NCI-H526 (cell line): ENCODE data around the gene LSM14B.
"Not testable (repeated sequence)": the region's sequence is repeated elsewhere in the genome, so short reads cannot be mapped to it uniquely, and the experiment has no call there.

ENCODE experiments used
- DNase-seq, 2 experiments: peaks; one replicate each; lab custom pipeline; 2025; lab: John Stamatoyannopoulos, UW

The LSM14B gene

GRCh38 chr20:62112368-62112767, 9.9 kb upstream of the LSM14B start:
- no peak for DNase-seq

GRCh38 chr20:62114894-62115293, 7.4 kb upstream of the LSM14B start:
- DNase-seq = no peak

- DNase-seq = not testable (repeated sequence)
These were observed 6.4 kb upstream of the LSM14B start for GRCh38 chr20:62115800-62116407.

- DNase-seq = no peak
These were observed 5.5 kb upstream of the LSM14B start for GRCh38 chr20:62116558-62117361.

- no peak for DNase-seq
These were observed 5.0 kb upstream of the LSM14B start for GRCh38 chr20:62117362-62117646.

- DNase-seq = no peak
These were observed 4.6 kb upstream of the LSM14B start for GRCh38 chr20:62117658-62118057.

- no peak for DNase-seq
These were observed 3.9 kb upstream of the LSM14B start for GRCh38 chr20:62118113-62119043.

GRCh38 chr20:62119115-62119514, 3.2 kb upstream of the LSM14B start:
- no peak for DNase-seq

GRCh38 chr20:62119591-62120364, 2.5 kb upstream of the LSM14B start:
- no peak for DNase-seq

GRCh38 chr20:62120365-62120762, 1.9 kb upstream of the LSM14B start:
- no peak for DNase-seq

GRCh38 chr20:62120990-62121775, 1.1 kb upstream of the LSM14B start:
- DNase-seq = no peak

GRCh38 chr20:62122654-62123449, 577 bp downstream of the LSM14B start:
- peak; percentile 43 to 78 for DNase-seq

- no peak for DNase-seq
These were observed 1.3 kb downstream of the LSM14B start for GRCh38 chr20:62123450-62124118.

- no peak for DNase-seq
These were observed 3.9 kb downstream of the LSM14B start for GRCh38 chr20:62126141-62126540.

GRCh38 chr20:62127799-62128198, 5.5 kb downstream of the LSM14B start:
- no peak for DNase-seq

GRCh38 chr20:62128502-62128901, 6.2 kb downstream of the LSM14B start:
- DNase-seq = no peak

- DNase-seq = no peak
These were observed 7.7 kb downstream of the LSM14B start for GRCh38 chr20:62129731-62130531.

- no peak for DNase-seq
These were observed 9.5 kb downstream of the LSM14B start for GRCh38 chr20:62131560-62132320.
